A549 (cell line): ENCODE measurements around the gene LIMS1. TPM values are rescaled to one million over a fixed set of nuclear protein-coding genes. Genes with fewer than 3 reads are reported as not detected.
"Not testable (repeated sequence)": the region's sequence is repeated elsewhere in the genome, so short reads cannot be mapped to it uniquely, and the experiment has no call there.

Source experiments
- ATAC-seq, 2 experiments: fragments of 200-7000 bp in 1 of 2; fragments of >200 bp in 1 of 2; cut with Nextera tagmentation in 1 of 2; cut with Tn5 transposase in 1 of 2; 3 replicates each; pipeline versions ENCODE4 v1.8.0 to v1.9.1; 2018 to 2020; ENCODE audit warnings: mild to moderate bottlenecking in 1 of 2, moderate library complexity in 1 of 2
- CTCF ChIA-PET: fragments of 300-600 bp; sonication (Branson Sonifier 250); formaldehyde crosslinking; extraction: SDS; loops from one replicate; lab custom pipeline; 2021; ENCODE audit warnings: antibody characterized with exemption, inconsistent platforms; lab: Yijun Ruan, JAX
- POLR2A ChIA-PET: fragments of 350-600 bp; formaldehyde crosslinking; extraction: SDS; loops from one replicate; lab custom pipeline; 2021; ENCODE audit warnings: antibody characterized with exemption, inconsistent platforms; lab: Yijun Ruan, JAX
- DNase-seq, 2 experiments: peaks; one replicate each; pipeline versions ENCODE4 v3.0.0 to v3.0.0-alpha.2; 2011 to 2016; ENCODE audit warnings: low read depth in 1 of 2, low spot score in 1 of 2
- FAIRE-seq: peaks from 2 replicates; lab custom pipeline; 2011; peaks lifted over from hg19 to GRCh38; lab: Jason Lieb, UNC
- H3K27ac ChIP-seq, 2 experiments: fragments of >200 bp; sonication (Bioruptor Twin); formaldehyde crosslinking; 3 replicates each; pipeline ENCODE4 v1.5.1; 2016 to 2017
- H3K4me1 ChIP-seq: fragments of >200 bp; sonication (Bioruptor Twin); formaldehyde crosslinking; 3 replicates; pipeline ENCODE4 v1.6.1; 2016
- H3K4me2 ChIP-seq: fragments of >200 bp; sonication (Bioruptor Twin); formaldehyde crosslinking; 3 replicates; pipeline ENCODE4 v1.6.1; 2016
- H3K4me3 ChIP-seq: fragments of >200 bp; sonication (Bioruptor Twin); formaldehyde crosslinking; 3 replicates; pipeline ENCODE4 v1.5.1; 2016
- H3K9me3 ChIP-seq: fragments of >200 bp; sonication (Bioruptor Twin); formaldehyde crosslinking; 3 replicates; pipeline ENCODE4 v1.6.1; 2016
- ATOH8 ChIP-seq: fragments of 250-450 bp; sonication (Bioruptor Pico); IDR thresholded peaks from 2 replicates; pipeline ENCODE4 v1.5.0; 2020; ENCODE audit warnings: low read depth, mild to moderate bottlenecking, moderate library complexity
- CBX2 ChIP-seq: fragments of 200-600 bp; sonication (generic); IDR thresholded peaks from 2 replicates; pipeline ENCODE4 v1.6.1; 2016; ENCODE audit warnings: low read depth, mild to moderate bottlenecking, borderline replicate concordance
- CBX8 ChIP-seq: fragments of 200-600 bp; sonication (generic); IDR thresholded peaks from 2 replicates; pipeline ENCODE4 v1.6.1; 2016
- FOSL2 ChIP-seq, 2 experiments: fragments of 450-650 bp in 1 of 2; fragments of >200 bp in 1 of 2; sonication (Bioruptor Twin) in 1 of 2; formaldehyde crosslinking; IDR thresholded peaks; 2 replicates each; pipeline versions ENCODE4 v1.5.0 to v1.6.1; 2016 to 2020; ENCODE audit warnings: mild to moderate bottlenecking in 1 of 2, moderate library complexity in 1 of 2
- HOXA7 ChIP-seq: fragments of 250-450 bp; sonication (Bioruptor Pico); IDR thresholded peaks from 2 replicates; pipeline ENCODE4 v1.5.0; 2020; ENCODE audit warnings: mild to moderate bottlenecking, moderate library complexity
- HOXB5 ChIP-seq: fragments of 250-450 bp; sonication (Bioruptor Pico); IDR thresholded peaks from 2 replicates; pipeline ENCODE4 v1.5.0; 2020; ENCODE audit warnings: mild to moderate bottlenecking, moderate library complexity
- JUNB ChIP-seq: fragments of >200 bp; sonication (Bioruptor Twin); formaldehyde crosslinking; IDR thresholded peaks from 2 replicates; pipeline ENCODE4 v1.6.1; 2016
- MAZ ChIP-seq: fragments of 150-350 bp; IDR thresholded peaks from 2 replicates; pipeline ENCODE4 v1.6.1; 2014; ENCODE audit warnings: antibody characterized with exemption, low read depth, low read length, borderline replicate concordance
- NFE2L2 ChIP-seq: fragments of 150-350 bp; conservative IDR thresholded peaks from 2 replicates; pipeline ENCODE4 v1.6.1; 2014; ENCODE audit warnings: low read length
- NR3C1 ChIP-seq: fragments of >200 bp; sonication (Bioruptor Twin); formaldehyde crosslinking; IDR thresholded peaks from 3 replicates; pipeline ENCODE4 v1.6.1; 2017
- PBX3 ChIP-seq: IDR thresholded peaks from 2 replicates; pipeline ENCODE4 v1.6.1; 2012
- RARB ChIP-seq: fragments of 250-450 bp; sonication (Bioruptor Pico); IDR thresholded peaks from 2 replicates; pipeline ENCODE4 v1.8.0; 2021; ENCODE audit warnings: mild to moderate bottlenecking, moderate library complexity
- RNF2 ChIP-seq: fragments of 200-600 bp; sonication (generic); IDR thresholded peaks from 2 replicates; pipeline ENCODE4 v1.6.1; 2016; ENCODE audit warnings: low read depth, mild to moderate bottlenecking, antibody characterized with exemption, moderate library complexity, borderline replicate concordance
- SMC3 ChIP-seq: fragments of >200 bp; sonication (Bioruptor Twin); formaldehyde crosslinking; IDR thresholded peaks from 3 replicates; pipeline ENCODE4 v1.6.1; 2018; ENCODE audit warnings: inconsistent platforms
- SREBF2 ChIP-seq: fragments of 450-650 bp; IDR thresholded peaks from 2 replicates; pipeline ENCODE4 v1.6.1; 2014; ENCODE audit warnings: mild to moderate bottlenecking, moderate library complexity
- ZNF302 ChIP-seq: fragments of 250-450 bp; sonication (Bioruptor Pico); IDR thresholded peaks from 2 replicates; pipeline ENCODE4 v1.9.0; 2021; ENCODE audit warnings: inconsistent platforms, mild to moderate bottlenecking, moderate library complexity
- ZSCAN20 ChIP-seq: fragments of 250-450 bp; sonication (Bioruptor Pico); IDR thresholded peaks from 2 replicates; pipeline ENCODE4 v1.8.0; 2022; ENCODE audit warnings: mild to moderate bottlenecking, moderate library complexity
- WGBS: methylation state at CpG from one replicate; pipeline ENCODE4 v1.1.6; 2017; ENCODE audit errors: missing lambda C conversion rate; 5-methylcytosine and 5-hydroxymethylcytosine counted together
- polyA plus RNA-seq, 4 experiments: library from polyadenylated mRNA; depleted of rRNA in 3 of 4; stranded (reverse); fragments of >200 nt; fragmentation: RNase III in 1 of 4; extraction: RNeasy Plus Mini Kit Qiagen cat#74134 plus additional on column Dnase treatment in 1 of 4; gene quantifications; 2 replicates in 3 of 4; 3 replicates in 1 of 4; pipeline ENCODE4 v1.2.3, GENCODE V29; 2011 to 2017
- TF ChIP-seq, protein P1 (sequence below): fragments of 150-350 bp; IDR thresholded peaks from 2 replicates; pipeline ENCODE4 v1.6.1; 2014; ENCODE audit warnings: low read depth, mild to moderate bottlenecking, low read length
- TF ChIP-seq, protein P2 (sequence below): fragments of 450-650 bp; IDR thresholded peaks from 2 replicates; pipeline ENCODE4 v1.6.1; 2014; ENCODE audit warnings: antibody characterized with exemption
- TF ChIP-seq, protein P3 (sequence below): IDR thresholded peaks from 2 replicates; pipeline ENCODE4 v1.6.1; 2012; ENCODE audit warnings: low read depth, borderline replicate concordance

Gene LIMS1
- polyA plus RNA-seq, 2 of the 4 experiments (the other 2 are of a cell fraction): 40.0 to 94.1 TPM

DNA sequence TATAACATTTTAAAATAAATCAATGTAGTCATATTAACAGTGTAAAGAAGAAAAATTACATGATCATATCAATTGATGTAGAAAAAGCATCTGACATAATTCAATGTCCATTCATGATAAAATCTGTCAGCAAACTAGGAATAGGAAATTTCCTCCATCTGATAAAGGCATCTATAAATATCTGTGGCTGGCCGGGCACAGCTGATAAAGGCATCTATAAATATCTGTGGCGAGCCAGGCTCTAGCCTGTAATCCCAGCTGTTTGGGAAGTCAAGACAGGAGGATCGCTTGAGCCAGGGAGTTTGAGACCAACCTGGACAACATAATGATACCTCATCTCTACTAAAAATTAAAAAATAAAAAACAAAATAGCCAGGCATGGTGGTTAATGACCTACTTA lies 166.9 kb downstream of the LIMS1 start (continued):
- TF ChIP-seq PBX3 (no peak), HOXA7 (CRISPR knock-in tag) (no peak), CBX8 (no peak), ZSCAN20 (CRISPR knock-in tag) (no peak), RARB (CRISPR knock-in tag) (no peak), SMC3 (no peak)
- TF ChIP-seq, protein P1, sequence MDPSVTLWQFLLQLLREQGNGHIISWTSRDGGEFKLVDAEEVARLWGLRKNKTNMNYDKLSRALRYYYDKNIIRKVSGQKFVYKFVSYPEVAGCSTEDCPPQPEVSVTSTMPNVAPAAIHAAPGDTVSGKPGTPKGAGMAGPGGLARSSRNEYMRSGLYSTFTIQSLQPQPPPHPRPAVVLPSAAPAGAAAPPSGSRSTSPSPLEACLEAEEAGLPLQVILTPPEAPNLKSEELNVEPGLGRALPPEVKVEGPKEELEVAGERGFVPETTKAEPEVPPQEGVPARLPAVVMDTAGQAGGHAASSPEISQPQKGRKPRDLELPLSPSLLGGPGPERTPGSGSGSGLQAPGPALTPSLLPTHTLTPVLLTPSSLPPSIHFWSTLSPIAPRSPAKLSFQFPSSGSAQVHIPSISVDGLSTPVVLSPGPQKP: no peak

- TF ChIP-seq NFE2L2: no peak
- TF ChIP-seq, protein P2, sequence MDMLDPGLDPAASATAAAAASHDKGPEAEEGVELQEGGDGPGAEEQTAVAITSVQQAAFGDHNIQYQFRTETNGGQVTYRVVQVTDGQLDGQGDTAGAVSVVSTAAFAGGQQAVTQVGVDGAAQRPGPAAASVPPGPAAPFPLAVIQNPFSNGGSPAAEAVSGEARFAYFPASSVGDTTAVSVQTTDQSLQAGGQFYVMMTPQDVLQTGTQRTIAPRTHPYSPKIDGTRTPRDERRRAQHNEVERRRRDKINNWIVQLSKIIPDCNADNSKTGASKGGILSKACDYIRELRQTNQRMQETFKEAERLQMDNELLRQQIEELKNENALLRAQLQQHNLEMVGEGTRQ: no peak
- TF ChIP-seq CBX8: no peak
- TF ChIP-seq, protein P3, sequence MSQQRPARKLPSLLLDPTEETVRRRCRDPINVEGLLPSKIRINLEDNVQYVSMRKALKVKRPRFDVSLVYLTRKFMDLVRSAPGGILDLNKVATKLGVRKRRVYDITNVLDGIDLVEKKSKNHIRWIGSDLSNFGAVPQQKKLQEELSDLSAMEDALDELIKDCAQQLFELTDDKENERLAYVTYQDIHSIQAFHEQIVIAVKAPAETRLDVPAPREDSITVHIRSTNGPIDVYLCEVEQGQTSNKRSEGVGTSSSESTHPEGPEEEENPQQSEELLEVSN: no peak
- no peak for TF ChIP-seq RARB (CRISPR knock-in tag)
- TF ChIP-seq ZNF302 (CRISPR knock-in tag): no peak
Measured at GRCh38 chr2:108701806-108702205, 167.5 kb downstream of the LIMS1 start.

DNA sequence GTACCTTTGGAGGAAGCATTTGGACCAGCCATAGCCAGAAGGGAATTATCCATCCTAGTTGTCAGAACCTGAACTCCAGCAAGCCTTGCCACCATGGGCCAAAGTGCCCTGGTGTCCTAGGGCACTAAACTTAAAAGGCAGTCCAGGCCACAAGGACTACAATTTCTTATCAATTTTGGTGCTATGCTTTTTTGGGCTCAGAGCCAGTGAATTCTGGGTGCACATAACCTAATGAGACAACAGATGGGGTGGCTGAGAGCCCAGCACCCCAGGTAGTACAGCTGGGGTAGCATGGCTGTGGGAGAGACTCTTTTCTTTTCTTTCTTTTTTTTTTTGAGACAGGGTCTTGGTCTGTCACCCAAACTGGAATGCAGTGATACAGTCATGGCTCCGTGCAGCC lies 170.6 kb downstream of the LIMS1 start:
- no peak for ATAC-seq
- 75% methylated on average over 1 of the region's 1 CpG for WGBS
- Histone ChIP-seq H3K9me3 (0 out of 3 replicates have a peak, but pooled peaks cover 3% of the 10 kb centered on the region), H3K27ac (no peak overlapping the region)
- ChIA-PET CTCF (no interaction called here), POLR2A (no interaction called here)
- TF ChIP-seq SREBF2: no peak
- no peak for TF ChIP-seq SMC3
- TF ChIP-seq, all 56 proteins: peak for 0
- no peaks in the 10 kb centered on the region for H3K4me1 ChIP-seq
- H3K4me3 ChIP-seq: no peak overlapping the region
- no peak overlapping the region for H3K4me2 ChIP-seq
- FAIRE-seq (no peak), DNase-seq (no peak)

More at GRCh38 chr2:108701806-108702205, 167.5 kb downstream of the LIMS1 start:
- ChIA-PET CTCF (no interaction called here), POLR2A (no interaction called here)
- H3K4me3 ChIP-seq: no peak overlapping the region
- 83% methylated on average over 2 of the region's 2 CpGs for WGBS
- no peak overlapping the region for H3K4me2 ChIP-seq
- H3K9me3 ChIP-seq: no peaks in the 10 kb centered on the region
- DNase-seq (no peak), ATAC-seq (no peak), FAIRE-seq (no peak)
- no peaks in the 10 kb centered on the region for H3K4me1 ChIP-seq
- H3K27ac ChIP-seq: no peak overlapping the region

DNA sequence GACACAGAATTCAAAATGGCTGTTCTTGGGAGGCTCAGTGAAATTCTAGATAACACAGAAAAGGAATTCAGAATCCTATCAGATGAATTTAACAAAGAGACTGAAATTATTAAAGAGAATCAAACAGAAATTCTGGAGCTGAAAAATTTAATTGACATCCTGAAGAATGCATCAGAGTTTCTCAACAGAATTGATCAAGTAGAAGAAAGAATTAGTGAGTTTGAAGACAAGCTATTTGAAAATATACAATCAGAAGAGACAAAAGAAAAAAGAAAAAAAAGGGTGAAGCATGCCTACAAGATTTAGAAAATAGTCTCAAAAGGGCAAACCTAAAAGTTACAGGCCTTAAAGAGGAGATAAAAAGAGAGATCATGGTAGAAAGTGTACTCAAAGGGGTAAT lies 173.0 kb downstream of the LIMS1 start:
- TF ChIP-seq ZSCAN20 (CRISPR knock-in tag) (no peak), CBX2 (no peak), MAZ (no peak), NR3C1 (no peak), NFE2L2 (no peak), ATOH8 (CRISPR knock-in tag) (no peak), RNF2 (no peak), CBX8 (no peak), FOSL2 (IDR thresholded peaks at IDR 0.05) (no peak), FOSL2 (CRISPR knock-in tag; IDR thresholded peaks at IDR 0.05) (no peak), HOXB5 (CRISPR knock-in tag) (no peak), SMC3 (no peak), JUNB (no peak), RARB (CRISPR knock-in tag) (no peak)
- TF ChIP-seq, protein P2: no peak
- TF ChIP-seq, all 56 proteins: peak for 0
- no peak for DNase-seq
- Histone ChIP-seq H3K4me2 (no peak overlapping the region), H3K4me3 (no peak overlapping the region), H3K4me1 (no peaks in the 10 kb centered on the region), H3K9me3 (peaks cover 3% of the 10 kb centered on the region; the same call in 1 of the 3 replicates), H3K27ac (no peak overlapping the region)
- FAIRE-seq: no peak
- ATAC-seq: no peak
- ChIA-PET CTCF (interaction anchor here (0.7 to 2.2 kb wide), 2 partner anchors 71 to 109 kb away, joined by 3 to 9 read pairs; no protein-coding TSS in a partner anchor), POLR2A (no interaction called here)

- H3K27ac ChIP-seq, DNase-seq, FAIRE-seq, H3K4me2 ChIP-seq, H3K4me1 ChIP-seq, H3K4me3 ChIP-seq, POLR2A ChIA-PET, H3K9me3 ChIP-seq, ATAC-seq: not testable (repeated sequence)
- CTCF ChIA-PET: interaction anchor here (1.2 kb wide), 1 partner anchor 80 kb away, joined by 3 read pairs; no protein-coding TSS in a partner anchor
- WGBS: 73% methylated on average over 6 of the region's 6 CpGs
Measured at GRCh38 chr2:108716971-108717370, 182.7 kb downstream of the LIMS1 start.
